RKO (cell line): Measurements from ENCODE around the gene ZSWIM6.

Experiments
- DNase-seq: peaks from one replicate; pipeline ENCODE4 v3.0.0-alpha.2; 2016; ENCODE audit warnings: low spot score

ZSWIM6 gene

DNA sequence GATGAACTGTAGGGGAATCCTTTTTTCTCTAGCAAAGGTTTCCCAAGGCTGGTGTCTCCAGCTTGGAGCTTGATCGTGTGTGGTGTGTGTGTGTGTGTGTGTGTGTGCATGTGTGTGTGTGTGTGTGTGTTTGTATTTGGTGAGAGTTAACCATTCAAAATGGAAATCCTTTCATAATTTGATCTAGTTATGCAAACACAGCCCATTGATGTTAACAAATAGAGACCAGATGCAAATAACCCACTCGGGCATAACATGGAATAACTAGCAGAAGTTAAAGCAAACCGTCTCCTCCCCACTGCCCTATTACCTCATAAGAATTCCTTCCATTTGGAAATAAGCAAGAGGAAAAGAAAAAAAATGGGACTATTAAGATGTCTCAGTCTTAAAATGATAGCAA is 24.9 kb upstream of the ZSWIM6 start:
- DNase-seq, result no peak

DNA sequence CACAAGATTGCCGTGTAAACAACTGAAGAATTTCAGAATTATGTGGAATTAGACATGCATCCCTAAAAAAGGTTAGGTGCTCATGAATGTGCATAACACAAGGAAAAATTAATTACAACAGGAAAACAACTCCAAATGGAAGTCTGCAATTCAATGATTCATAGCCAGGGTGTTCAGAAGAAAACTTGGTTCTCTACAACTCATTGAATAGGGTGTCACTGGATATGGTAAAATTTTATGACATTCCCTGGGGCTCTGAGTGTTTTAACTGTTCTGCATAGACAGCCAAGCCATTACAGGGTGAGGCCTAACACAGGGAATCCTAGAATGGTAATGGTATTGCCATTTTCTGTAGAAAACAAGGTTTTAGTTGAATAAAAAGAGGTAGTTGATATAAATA is 24.4 kb upstream of the ZSWIM6 start:
- DNase-seq, result no peak

DNA sequence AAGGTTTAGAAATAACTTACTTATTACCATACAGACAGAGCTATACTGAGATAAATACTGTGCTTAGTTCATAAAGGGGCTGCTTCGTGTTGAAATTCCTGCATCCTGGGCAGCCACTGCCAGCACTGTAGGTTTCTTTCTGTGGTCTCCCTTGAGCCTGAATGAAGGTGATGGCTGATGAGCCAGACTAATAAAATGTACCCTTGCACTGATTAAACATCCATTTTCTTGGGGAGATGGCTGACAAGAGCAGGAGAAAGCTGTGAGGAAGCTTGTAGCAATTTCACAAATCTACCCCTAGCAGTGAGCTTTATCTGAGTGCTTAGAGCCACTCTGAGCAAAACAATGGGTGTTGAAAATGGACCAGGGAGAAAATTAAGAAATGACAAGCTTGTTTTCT is 23.3 kb upstream of the ZSWIM6 start:
- DNase-seq, result no peak

DNA sequence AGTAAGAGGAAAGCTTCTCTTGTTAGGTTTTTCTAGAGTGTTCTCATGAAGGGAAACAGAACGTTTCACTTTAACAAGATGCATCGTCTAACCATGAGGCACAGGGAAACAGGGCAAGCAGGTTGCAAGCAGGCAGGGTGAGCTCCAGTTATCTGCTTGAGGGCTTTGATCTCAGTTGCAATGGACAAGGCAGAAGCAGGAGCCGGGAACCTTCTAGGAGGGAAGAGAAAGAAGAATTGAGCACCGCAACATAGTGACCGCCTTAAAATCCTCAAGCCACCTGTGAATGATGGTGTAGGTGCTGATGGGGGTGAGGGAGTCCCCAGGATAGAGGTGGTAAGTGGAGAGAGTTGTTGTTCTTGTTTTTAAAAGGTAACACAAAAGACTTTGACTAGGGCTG is 22.9 kb upstream of the ZSWIM6 start:
- no peak for DNase-seq

DNA sequence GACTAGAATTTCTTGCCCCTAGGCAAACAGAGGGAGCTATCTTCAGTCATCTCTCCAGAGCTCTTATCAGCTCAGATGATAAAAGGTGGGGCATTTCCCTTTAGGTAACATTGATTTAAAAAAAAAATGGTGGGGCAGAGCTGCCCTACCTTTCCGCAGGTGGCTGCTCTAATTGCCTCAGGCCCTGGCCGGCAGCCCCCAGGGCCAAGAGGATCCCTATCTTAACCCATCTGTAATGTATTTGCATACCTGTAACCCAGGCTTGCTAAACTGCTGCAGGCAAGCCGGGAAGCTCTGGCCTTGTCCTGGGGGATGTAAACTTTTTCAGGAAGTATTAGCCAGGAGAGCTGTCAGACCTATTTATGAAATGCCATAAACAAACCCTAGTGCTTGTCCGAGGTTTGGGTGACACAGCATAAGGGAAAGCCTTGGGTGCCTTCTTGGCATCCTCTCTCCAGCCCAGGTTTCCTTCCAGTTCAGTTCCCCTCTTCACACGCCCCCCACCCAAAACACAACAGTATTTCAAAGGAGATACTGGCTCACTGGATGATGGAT is 20.9 kb upstream of the ZSWIM6 start:
- no peak for DNase-seq

DNA sequence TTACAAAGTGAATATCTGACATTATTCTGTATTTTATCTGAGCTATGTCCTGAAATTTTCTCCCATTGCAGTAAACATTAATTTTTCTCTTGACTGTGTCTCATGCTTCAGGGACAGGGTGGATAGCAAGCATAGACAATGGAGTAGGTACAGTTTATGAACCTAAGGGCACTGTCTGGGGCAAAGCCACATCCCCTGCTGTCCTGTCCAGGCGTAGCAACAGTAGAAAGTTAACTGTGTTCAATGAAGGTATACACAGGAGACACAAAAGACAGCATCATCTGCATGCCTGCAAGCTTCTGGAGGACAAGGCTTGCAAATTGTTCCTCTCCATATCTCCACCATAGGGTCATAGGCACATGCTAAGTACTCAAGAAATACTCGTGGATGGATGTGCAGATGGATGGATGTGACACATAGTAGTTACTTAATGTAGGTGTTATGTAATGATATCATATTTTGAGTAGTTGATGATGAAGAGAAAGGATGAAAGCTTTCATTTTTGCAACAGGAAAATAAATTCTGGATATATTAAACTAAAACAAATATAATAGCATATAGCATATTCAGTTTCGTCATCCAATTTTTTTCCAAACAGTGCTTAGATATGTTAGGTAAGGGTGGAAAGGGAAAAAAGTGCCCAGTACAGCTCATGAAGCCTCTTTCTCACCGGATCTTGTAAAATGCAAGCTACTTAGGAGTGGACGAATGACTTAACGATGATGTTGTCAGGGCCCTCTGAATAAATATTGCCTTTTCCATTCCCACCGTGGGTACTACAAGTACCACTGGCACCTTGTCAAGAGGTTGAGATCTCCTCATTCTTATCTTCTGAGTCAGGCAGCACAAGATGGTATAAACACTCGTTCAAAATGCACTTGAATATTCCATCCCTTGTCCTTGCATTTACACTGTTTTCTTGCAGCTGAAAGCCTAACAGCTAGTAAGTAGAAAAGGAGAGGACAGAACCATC is 19.9 kb upstream of the ZSWIM6 start:
- peak; percentile 81 for DNase-seq

DNA sequence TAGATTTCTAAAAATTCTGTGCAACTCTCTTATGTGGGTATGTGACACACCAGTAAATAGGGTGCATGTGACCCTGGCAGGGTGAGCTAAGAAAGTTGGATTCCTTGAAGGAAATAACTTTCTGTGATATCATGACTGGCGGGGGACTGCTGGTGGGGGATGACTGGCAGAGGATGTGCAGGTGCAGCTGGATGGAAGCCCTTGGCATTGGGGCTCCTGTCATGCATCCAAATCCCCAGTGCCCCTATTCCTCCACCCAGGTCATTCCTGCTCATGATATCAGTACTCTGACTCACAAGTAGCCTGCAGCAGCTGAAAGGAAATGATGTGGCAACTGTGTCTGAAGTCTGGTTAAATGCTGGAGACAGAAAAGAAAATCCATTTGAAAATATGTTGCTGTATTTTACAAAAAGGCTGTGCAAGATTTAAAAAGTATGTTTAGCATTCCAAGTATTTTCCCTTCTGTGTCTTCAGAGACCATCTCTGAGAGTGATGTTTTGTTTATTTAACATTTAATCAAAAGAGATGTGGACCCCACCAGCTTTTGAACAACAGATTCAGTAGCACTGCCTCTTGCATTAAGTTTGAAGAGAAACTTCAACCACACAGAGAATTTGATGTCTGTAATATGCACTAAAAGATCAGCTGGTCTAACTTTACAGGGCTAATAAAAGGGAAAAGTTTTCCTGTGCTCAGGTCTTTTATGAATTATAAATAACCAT is 17.9 kb upstream of the ZSWIM6 start:
- DNase-seq, result peak; percentile 95

DNA sequence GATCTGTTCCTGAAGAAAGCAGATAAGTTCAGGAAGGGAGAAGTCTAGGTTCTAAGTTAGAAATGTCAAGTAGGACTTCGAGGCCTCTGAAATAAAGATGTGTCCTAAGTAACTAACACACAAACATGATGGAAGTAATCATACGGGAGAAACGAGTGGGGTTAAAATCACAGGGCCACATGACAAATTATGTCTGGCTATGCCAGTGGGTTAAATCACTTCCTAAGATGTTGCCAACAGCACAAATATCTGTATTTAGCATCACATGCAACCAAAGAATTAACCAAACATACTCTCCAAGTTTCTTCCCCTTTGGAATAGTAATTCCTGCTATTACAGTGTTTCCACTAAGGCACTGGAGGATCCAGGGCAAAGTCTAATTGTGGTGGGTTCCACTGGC is 13.7 kb upstream of the ZSWIM6 start:
- no peak for DNase-seq

DNA sequence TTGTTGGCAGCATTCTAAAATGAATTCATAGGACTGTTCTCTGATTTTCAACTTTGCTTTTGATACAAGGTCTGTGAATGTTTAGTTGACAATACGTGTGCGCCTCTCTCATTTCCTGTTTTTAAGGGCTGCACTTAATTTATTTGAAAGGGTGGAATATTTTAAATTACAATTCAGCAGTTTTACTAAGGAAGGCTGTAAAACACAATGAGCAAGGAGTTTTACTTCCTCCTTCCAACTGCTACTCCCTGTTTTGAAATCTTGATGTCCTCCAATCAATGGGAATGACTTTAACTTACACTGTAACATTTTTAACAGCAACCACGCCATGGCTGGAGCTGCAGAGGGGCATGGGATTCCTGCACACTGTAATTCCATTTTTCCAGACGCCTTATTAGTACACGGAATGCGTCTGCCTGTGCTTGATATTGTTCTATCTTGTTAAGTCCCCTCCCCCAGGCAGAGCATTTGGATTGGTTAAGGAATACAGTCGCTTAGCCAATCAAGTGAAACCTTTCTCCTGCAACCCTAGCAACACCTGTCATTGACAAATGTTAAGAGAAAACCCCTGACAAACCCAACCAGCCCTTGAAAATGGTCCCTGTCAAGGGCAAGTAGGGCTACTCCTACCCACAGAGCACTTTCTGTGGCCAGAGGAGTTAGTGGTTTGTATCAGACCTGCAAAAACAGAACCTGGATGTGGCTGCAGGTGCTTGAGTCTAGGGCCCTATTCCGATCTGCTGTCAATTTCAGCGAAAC is 12.5 kb upstream of the ZSWIM6 start:
- DNase-seq, result no peak

DNA sequence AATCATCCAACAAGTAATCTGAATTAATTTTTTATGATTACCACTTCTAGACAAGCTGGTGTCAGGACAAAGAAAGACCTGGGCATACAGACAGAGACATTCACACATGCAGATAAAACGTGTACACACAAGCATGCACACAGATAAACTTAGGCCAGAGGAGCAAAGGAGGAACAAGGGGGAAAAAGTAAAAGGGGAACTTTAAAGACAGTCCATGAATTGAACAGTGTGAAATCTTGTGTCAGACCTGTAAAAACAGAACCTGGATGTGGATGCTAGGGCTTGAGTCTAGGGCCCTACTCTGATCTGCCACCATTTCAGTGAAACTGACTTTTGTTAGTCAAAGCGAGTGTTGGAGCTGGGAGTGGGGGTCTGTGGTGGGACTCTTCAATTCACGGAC is 11.2 kb upstream of the ZSWIM6 start:
- DNase-seq, result no peak

DNA sequence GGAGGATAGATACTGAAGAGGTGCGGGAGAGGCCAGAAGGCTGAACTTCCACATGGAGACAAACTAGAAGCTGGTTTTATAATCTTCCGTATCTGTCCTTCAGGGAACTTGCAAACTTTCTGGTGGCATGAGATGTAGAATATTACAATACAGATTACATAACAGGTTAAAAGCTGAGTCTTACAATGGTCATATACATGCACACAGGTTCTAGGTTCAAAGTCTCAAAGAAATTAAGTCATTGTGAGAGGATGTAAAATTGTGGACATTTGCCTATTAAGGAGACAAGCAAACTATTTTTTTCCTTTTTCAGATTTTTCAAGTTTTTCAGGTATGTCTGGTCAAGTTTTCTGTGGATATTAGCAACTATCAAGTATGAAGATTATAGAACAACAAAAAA is 10.4 kb upstream of the ZSWIM6 start:
- DNase-seq, result no peak

DNA sequence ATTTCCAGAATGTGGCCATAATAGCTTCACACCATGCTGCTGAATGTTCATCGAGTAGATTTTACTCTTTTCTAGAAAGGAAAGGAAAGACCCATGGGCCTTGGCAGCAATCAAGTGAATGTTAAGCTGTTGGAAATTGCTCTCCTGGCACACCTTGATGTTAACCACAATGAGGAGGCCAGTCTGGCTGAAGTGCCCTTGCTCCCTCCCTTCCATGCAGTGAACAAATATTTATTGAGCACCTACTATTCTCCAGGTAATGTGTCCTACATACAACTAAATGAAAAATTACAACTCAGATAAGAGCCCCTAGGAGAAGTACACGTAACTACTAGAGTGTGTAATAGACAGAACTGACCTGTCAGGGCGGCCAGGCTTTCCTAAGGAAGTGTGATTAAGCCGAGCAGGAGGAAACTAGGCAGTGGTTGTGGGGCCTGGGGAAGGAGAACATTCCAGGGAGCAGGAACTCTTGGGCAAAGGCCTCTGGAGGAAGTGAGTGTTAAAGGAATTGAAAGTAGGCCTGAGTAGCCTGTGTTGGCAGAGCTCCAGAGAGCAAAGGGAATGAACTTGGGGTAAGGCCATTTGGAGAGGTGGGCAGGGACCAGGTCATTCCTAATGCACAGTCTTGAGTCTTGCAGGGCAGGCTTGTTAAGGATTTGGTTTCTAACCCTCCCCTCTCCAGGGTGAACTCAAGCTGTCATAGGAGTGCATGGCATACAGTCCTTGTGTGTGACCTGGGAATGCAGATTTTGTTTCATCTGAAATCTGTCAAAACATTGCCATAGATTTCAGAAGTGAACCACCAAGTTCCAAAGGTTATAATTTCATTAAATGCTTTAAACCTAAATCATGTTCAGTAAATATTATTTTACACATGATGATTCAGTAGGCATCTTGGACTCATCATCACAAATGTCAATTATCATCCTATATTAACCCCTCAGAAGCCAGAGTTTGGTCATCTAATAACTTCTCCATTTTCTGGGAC is 9.0 kb upstream of the ZSWIM6 start:
- DNase-seq, result no peak

DNA sequence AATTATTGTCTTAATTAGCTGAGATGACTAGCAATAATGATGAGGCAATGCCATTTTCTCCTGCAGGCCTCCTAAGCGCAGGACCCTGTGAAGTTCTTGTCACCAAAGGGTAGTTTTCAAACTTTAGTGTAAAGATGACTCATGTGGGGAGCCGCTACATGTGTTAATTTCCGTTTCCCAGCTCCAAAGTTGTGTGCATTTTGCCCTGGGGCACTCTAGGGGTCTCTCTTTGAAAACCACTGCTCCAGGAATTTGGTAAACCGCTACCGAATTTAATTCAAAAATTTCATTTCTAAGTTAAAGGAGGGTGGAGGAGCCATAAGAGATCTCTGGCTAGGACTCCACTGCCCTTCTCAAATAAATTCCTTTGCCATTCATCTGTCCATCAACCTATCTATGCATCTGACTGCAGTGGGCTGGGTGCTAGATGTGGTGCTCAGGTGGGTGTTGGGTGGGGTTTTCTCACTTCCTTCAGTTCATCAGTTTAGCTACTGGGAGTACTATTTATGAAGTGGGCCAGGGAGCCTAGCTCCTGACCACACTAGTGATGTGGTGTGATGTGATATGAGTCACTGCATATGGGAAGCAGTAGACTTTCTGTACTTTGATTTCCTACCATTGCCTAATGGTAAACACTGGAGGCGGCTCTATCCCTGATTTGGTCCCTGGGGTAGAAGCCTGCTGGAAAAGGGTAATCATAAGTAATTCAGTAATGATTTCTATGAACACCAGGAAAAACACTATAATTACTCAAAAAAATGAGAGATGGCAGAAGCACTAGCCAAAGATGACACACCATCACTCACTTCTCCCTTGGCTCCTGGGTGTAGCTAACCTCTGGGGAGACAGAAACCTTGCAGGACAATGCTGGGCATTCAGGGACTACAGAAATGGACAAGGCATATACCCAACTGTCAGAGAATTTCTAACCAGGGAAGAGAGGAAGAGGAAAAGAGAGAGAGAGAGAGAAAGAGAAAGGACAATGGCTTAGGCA is 4.0 kb upstream of the ZSWIM6 start:
- peak; percentile 85 for DNase-seq

DNA sequence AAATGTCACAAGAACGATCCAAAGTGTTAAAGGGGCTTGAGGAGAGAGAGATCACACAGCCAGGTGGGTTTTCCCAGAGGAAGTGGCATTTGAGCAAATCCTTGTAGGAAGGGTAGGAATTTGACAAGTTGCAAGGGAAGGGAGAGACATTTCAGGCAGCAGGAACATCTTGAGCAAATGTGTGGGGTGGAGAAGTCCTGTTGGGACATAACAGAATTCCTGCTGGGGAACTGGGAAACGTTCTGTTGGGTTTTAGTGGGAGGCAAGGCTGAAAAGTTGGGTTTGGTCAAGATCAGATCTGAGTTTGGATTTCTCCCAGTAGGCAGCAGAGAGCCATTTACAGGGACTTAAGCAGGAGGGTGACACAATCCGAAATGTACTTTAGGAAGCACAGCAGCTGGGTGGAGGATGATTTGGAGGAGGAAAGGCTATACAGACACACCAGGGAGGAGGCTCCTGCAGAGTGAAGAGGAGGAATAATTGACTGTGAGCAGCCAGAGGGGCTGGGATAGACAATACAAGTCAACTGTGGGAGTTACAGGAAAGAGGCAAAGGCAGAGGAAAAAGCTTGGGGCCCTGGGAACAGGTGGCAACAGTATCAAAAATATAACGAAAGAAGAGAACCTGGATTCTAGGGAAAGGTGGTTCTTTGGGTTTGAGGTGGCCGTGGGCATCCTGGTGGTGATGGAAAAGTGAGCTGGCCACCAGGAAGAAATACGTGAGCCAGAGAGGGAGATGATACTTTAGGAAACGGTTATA is 3.1 kb upstream of the ZSWIM6 start:
- DNase-seq, result no peak

DNA sequence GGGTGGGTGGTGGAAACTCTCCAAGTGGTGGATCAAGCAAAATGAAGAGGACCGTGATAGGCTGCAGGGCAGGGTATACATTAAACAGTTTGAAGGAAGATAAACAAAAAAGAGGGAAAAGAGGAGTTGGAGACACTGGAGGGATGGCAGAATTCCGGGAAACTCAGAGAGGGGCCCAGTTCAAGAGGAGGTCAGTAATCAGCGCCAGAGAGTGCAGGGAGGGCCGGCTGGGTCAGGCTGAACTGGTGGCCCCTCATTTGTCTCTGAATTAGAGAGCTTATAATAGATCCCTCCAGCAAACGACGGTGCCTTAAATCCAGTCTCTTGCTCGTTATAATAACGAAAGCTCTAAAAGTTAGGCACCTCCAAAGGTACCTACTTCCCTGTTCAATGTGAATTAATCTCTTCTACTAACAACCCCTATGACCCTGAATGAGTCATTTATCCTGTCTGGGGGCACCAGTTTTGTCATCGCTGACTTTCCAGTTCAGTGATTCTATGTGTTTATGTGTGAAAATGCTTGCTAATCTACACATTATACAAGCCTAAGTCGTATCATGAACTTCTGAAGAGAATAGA is 2.4 kb upstream of the ZSWIM6 start:
- DNase-seq, result peak; percentile 79

DNA sequence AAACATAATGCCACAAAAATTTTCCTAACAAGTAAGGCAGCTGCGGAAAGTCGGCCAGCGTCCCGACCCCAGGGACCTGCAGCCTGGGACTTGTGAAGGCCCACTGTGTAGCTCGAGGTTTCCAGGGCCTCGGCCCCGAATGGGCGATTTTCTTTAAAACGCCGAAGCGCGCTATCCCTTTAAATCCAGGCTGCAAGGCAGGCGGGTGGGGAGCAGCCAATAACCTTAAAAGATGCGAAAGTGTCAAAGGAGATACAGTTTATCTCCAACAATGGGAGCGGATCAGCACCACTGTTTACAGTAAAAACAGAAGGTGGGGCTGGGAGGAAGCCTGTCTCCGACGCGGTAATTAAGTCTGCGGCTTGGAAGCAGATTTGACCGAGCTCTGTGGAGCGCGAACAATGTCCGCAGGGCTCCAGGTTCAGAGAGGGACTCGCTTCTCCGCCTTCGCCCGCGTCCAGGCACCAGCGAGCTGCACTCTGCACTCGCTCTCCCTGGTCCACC is 1.7 kb upstream of the ZSWIM6 start:
- peak; percentile 64 for DNase-seq

DNA sequence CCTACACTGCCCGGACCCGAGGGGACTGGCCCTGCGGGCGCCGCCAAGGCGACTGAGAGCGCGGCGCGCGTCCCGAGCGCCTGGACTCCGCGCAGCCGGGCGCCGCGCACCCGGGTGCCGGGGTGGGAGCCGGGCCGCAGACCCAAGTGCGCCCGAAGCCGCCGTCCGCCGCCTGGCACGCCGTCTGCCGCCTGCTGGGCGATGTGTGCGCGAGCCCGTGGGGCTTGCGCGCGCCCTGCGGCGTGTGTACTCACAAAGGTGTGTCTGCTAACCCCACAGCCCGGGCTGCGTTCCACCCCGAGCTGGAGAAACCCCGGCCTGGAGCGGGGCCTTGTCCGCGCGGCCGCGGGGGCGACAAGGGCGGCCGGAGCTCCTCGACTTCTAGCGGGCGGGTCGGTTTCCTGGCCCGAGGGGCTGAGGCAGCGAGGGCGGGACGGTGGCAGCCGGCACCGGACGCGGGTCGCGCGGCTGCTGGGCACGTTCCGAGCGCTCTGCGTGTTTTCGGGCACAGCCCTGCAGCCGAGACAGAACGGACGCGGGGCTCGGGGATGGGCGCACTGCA is 1.1 kb upstream of the ZSWIM6 start:
- DNase-seq, result peak; percentile 81

DNA sequence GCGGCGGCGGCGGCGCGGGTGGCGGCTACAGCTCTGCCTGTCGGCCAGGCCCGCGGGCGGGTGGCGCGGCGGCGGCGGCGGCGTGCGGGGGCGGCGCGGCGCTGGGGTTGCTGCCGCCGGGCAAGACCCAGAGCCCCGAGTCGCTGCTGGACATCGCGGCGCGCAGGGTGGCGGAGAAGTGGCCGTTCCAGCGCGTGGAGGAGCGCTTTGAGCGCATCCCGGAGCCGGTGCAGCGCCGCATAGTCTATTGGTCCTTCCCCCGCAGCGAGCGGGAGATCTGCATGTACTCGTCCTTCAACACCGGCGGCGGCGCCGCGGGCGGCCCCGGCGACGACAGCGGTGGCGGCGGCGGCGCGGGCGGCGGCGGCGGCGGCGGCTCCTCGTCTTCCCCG is 296 bp downstream of the ZSWIM6 start:
- no peak for DNase-seq
